ENCODE data around the gene EIF2AK3.

EIF2AK3 gene

GRCh38 chr2:88600038-88600465, 27.2 kb downstream of the EIF2AK3 start:
- Histone ChIP-seq H3K27me3 (ENCODE audit: low read depth) (peaks cover 9% of the 10 kb centered on the region; the same call in 1 of the 2 replicates), H3K9me3 (no peaks in the 10 kb centered on the region), H3K4me1 (peaks cover 37% of the 10 kb centered on the region), H3K4me3 (no peak overlapping the region), H3K36me3 (replicated peaks) (no peaks in the 10 kb centered on the region)
- peak; percentile 21 to 41 for DNase-seq (ENCODE audit: low spot score in 2 of 2)
- in situ Hi-C loops (cut with MboI; ENCODE audit: low sequenced_read_pairs) = no loop called here

- Histone ChIP-seq H3K9me3 (no peaks in the 10 kb centered on the region), H3K4me1 (peaks cover 37% of the 10 kb centered on the region)
- in situ Hi-C loops (cut with MboI; ENCODE audit: low sequenced_read_pairs) = no loop called here
Measured at GRCh38 chr2:88599527-88599926, 27.7 kb downstream of the EIF2AK3 start.

GRCh38 chr2:88597168-88597567, 30.1 kb downstream of the EIF2AK3 start:
- in situ Hi-C loops (cut with MboI; ENCODE audit: low sequenced_read_pairs) = no loop called here
- DNase-seq (ENCODE audit: low spot score in 2 of 2) = peak; percentile 11 to 98
- peaks cover 37% of the 10 kb centered on the region for H3K4me1 ChIP-seq
- H3K27me3 ChIP-seq (ENCODE audit: low read depth) = peaks cover 9% of the 10 kb centered on the region; the same call in 1 of the 2 replicates
- H3K4me3 ChIP-seq = no peak overlapping the region
- no peaks in the 10 kb centered on the region for H3K9me3 ChIP-seq
- no peaks in the 10 kb centered on the region for H3K36me3 ChIP-seq (replicated peaks)

More at GRCh38 chr2:88599527-88599926, 27.7 kb downstream of the EIF2AK3 start:
- Histone ChIP-seq H3K36me3 (replicated peaks) (no peaks in the 10 kb centered on the region), H3K27me3 (ENCODE audit: low read depth) (peaks cover 9% of the 10 kb centered on the region; the same call in 1 of the 2 replicates), H3K4me3 (no peak overlapping the region)
- DNase-seq (ENCODE audit: low spot score in 2 of 2) = no peak

- Histone ChIP-seq H3K4me1 (peaks cover 34% of the 10 kb centered on the region), H3K36me3 (replicated peaks) (no peaks in the 10 kb centered on the region)
- in situ Hi-C loops (cut with MboI; ENCODE audit: low sequenced_read_pairs) = no loop called here
Measured at GRCh38 chr2:88596141-88596830, 31.0 kb downstream of the EIF2AK3 start.

GRCh38 chr2:88591698-88592097, 35.6 kb downstream of the EIF2AK3 start:
- Histone ChIP-seq H3K4me3 (no peak overlapping the region), H3K4me1 (peaks cover 10% of the 10 kb centered on the region), H3K36me3 (replicated peaks) (peaks cover 12% of the 10 kb centered on the region), H3K9me3 (no peaks in the 10 kb centered on the region), H3K27me3 (ENCODE audit: low read depth) (no peaks in the 10 kb centered on the region; the same call in 1 of the 2 replicates)
- DNase-seq (ENCODE audit: low spot score in 2 of 2) = no peak
- in situ Hi-C loops (cut with MboI; ENCODE audit: low sequenced_read_pairs) = loop anchor here (5.0 kb wide), 1 partner anchor 76 kb away; no protein-coding TSS in a partner anchor

More at GRCh38 chr2:88596141-88596830, 31.0 kb downstream of the EIF2AK3 start:
- Histone ChIP-seq H3K27me3 (ENCODE audit: low read depth) (peaks cover 9% of the 10 kb centered on the region; the same call in 1 of the 2 replicates), H3K4me3 (no peak overlapping the region), H3K9me3 (no peaks in the 10 kb centered on the region)
- DNase-seq (ENCODE audit: low spot score in 2 of 2) = peak; percentile 13 to 28

GRCh38 chr2:88590998-88591613, 36.2 kb downstream of the EIF2AK3 start:
- Histone ChIP-seq H3K36me3 (replicated peaks) (peaks cover 12% of the 10 kb centered on the region), H3K9me3 (no peaks in the 10 kb centered on the region), H3K4me1 (peaks cover 4% of the 10 kb centered on the region), H3K4me3 (no peak overlapping the region), H3K27me3 (ENCODE audit: low read depth) (no peaks in the 10 kb centered on the region; the same call in 1 of the 2 replicates)
- in situ Hi-C loops (cut with MboI; ENCODE audit: low sequenced_read_pairs) = loop anchor here (5.0 kb wide), 1 partner anchor 76 kb away; no protein-coding TSS in a partner anchor
- peak; percentile 58 to 63 for DNase-seq (ENCODE audit: low spot score in 2 of 2)

GRCh38 chr2:88585969-88586368, 41.3 kb downstream of the EIF2AK3 start:
- Histone ChIP-seq H3K9me3 (no peaks in the 10 kb centered on the region), H3K4me1 (no peaks in the 10 kb centered on the region), H3K36me3 (replicated peaks) (peaks cover 20% of the 10 kb centered on the region), H3K27me3 (ENCODE audit: low read depth) (no peaks in the 10 kb centered on the region), H3K4me3 (no peak overlapping the region)
- in situ Hi-C loops (cut with MboI; ENCODE audit: low sequenced_read_pairs) = no loop called here
- DNase-seq (ENCODE audit: low spot score in 2 of 2) = no peak

GRCh38 chr2:88582030-88582429, 45.2 kb downstream of the EIF2AK3 start:
- in situ Hi-C loops (cut with MboI; ENCODE audit: low sequenced_read_pairs) = no loop called here
- DNase-seq (ENCODE audit: low spot score in 2 of 2) = no peak
- Histone ChIP-seq H3K36me3 (replicated peaks) (peaks cover 8% of the 10 kb centered on the region; the same call in 1 of the 2 replicates), H3K4me1 (no peaks in the 10 kb centered on the region), H3K9me3 (no peaks in the 10 kb centered on the region), H3K27me3 (ENCODE audit: low read depth) (no peaks in the 10 kb centered on the region), H3K4me3 (no peak overlapping the region)

- no peaks in the 10 kb centered on the region for H3K27me3 ChIP-seq (ENCODE audit: low read depth)
- no peak for DNase-seq (ENCODE audit: low spot score in 2 of 2)
- peaks cover 2% of the 10 kb centered on the region for H3K36me3 ChIP-seq (replicated peaks)
- no peaks in the 10 kb centered on the region for H3K4me1 ChIP-seq
- H3K9me3 ChIP-seq = no peaks in the 10 kb centered on the region
- in situ Hi-C loops (cut with MboI; ENCODE audit: low sequenced_read_pairs) = no loop called here
- H3K4me3 ChIP-seq = no peak overlapping the region
Measured at GRCh38 chr2:88580088-88580487, 47.2 kb downstream of the EIF2AK3 start.

- Histone ChIP-seq H3K27me3 (ENCODE audit: low read depth) (no peaks in the 10 kb centered on the region), H3K4me1 (no peaks in the 10 kb centered on the region), H3K4me3 (no peak overlapping the region), H3K36me3 (replicated peaks) (peaks cover 10% of the 10 kb centered on the region), H3K9me3 (no peaks in the 10 kb centered on the region)
- DNase-seq (ENCODE audit: low spot score in 2 of 2) = no peak
- in situ Hi-C loops (cut with MboI; ENCODE audit: low sequenced_read_pairs) = no loop called here
Measured at GRCh38 chr2:88575630-88576029, 51.6 kb downstream of the EIF2AK3 start.

GRCh38 chr2:88575051-88575450, 52.2 kb downstream of the EIF2AK3 start:
- peaks cover 10% of the 10 kb centered on the region for H3K36me3 ChIP-seq (replicated peaks)
- H3K27me3 ChIP-seq (ENCODE audit: low read depth) = no peaks in the 10 kb centered on the region
- no peak overlapping the region for H3K4me3 ChIP-seq
- no peaks in the 10 kb centered on the region for H3K9me3 ChIP-seq
- DNase-seq (ENCODE audit: low spot score in 2 of 2) = no peak
- H3K4me1 ChIP-seq = no peaks in the 10 kb centered on the region
- in situ Hi-C loops (cut with MboI; ENCODE audit: low sequenced_read_pairs) = no loop called here

GRCh38 chr2:88574445-88574844, 52.8 kb downstream of the EIF2AK3 start:
- DNase-seq (ENCODE audit: low spot score in 2 of 2) = no peak
- Histone ChIP-seq H3K36me3 (replicated peaks) (peaks cover 10% of the 10 kb centered on the region), H3K9me3 (no peaks in the 10 kb centered on the region), H3K4me3 (no peak overlapping the region), H3K4me1 (no peaks in the 10 kb centered on the region), H3K27me3 (ENCODE audit: low read depth) (no peaks in the 10 kb centered on the region)
- in situ Hi-C loops (cut with MboI; ENCODE audit: low sequenced_read_pairs) = no loop called here

GRCh38 chr2:88568179-88568578, 59.1 kb downstream of the EIF2AK3 start:
- Histone ChIP-seq H3K4me1 (no peaks in the 10 kb centered on the region), H3K27me3 (ENCODE audit: low read depth) (no peaks in the 10 kb centered on the region), H3K4me3 (no peak overlapping the region), H3K9me3 (no peaks in the 10 kb centered on the region), H3K36me3 (replicated peaks) (no peaks in the 10 kb centered on the region; the same call in 1 of the 2 replicates)
- no peak for DNase-seq (ENCODE audit: low spot score in 2 of 2)
- in situ Hi-C loops (cut with MboI; ENCODE audit: low sequenced_read_pairs) = no loop called here

- no peaks in the 10 kb centered on the region for H3K36me3 ChIP-seq (replicated peaks)
- no peaks in the 10 kb centered on the region for H3K9me3 ChIP-seq
- in situ Hi-C loops (cut with MboI; ENCODE audit: low sequenced_read_pairs) = no loop called here
- H3K27me3 ChIP-seq (ENCODE audit: low read depth) = no peaks in the 10 kb centered on the region
- no peak for DNase-seq (ENCODE audit: low spot score in 2 of 2)
- no peak overlapping the region for H3K4me3 ChIP-seq
- peaks cover 3% of the 10 kb centered on the region; the same call in 1 of the 2 replicates for H3K4me1 ChIP-seq
Measured at GRCh38 chr2:88564402-88564801, 62.9 kb downstream of the EIF2AK3 start.

All from HAP-1 (cell line).